Stimulated activated memory B cell treated with anti-CD40 and anti-IgM and Interleukin-4, amounts not matched to agents 10 μg/mL and 1 μg/mL and 100 μg/mL, for 72 hours (primary cell): ENCODE data around the gene ALKBH2.
A peak's percentile ranks its signal among the peaks of the same experiment; 100 is the strongest.

Experiments used
- ATAC-seq: fragments of 150-1000 bp; cut with Tn5 transposase; 2 replicates; pipeline ENCODE4 v1.10.0; 2021
- H3K27ac Mint-ChIP-seq: one replicate; pipeline ENCODE4 v1.8.0; 2022; ENCODE audit warnings: mild to moderate bottlenecking, mixed read lengths
- H3K27me3 Mint-ChIP-seq: one replicate; pipeline ENCODE4 v1.8.0; 2022; ENCODE audit warnings: mixed read lengths
- H3K36me3 Mint-ChIP-seq: one replicate; pipeline ENCODE4 v1.8.0; 2022; ENCODE audit warnings: mixed read lengths
- H3K4me1 Mint-ChIP-seq: one replicate; pipeline ENCODE4 v1.8.0; 2022; ENCODE audit warnings: mixed read lengths
- H3K4me3 Mint-ChIP-seq: one replicate; pipeline ENCODE4 v1.8.0; 2022; ENCODE audit warnings: mild to moderate bottlenecking, moderate library complexity, mixed read lengths
- H3K9me3 Mint-ChIP-seq: one replicate; pipeline ENCODE4 v1.8.0; 2022; ENCODE audit warnings: mixed read lengths

Gene ALKBH2

DNA sequence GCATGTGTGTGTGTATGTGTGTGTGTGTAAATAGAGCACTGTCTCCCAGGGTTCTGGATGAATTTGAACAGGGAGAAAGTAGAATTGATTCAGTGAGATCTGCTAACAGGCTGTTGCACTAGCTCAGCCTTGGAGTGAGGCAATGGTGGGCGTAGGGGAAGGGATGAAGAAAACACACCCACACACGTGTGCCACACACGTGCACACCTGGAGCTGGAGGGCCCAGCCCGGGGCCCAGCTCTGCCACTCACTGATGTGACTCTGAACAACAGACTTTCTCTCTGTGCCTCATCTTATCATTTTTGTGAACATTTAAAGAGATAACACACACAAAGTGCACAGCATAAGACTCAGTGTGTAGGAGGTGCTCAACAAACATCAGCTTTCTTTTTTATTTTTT lies 27.3 kb upstream of the ALKBH2 start:
- Mint-ChIP-seq H3K27ac (no peak overlapping the region), H3K4me3 (no peak overlapping the region), H3K4me1 (no peaks in the 10 kb centered on the region), H3K9me3 (no peaks in the 10 kb centered on the region), H3K27me3 (no peaks in the 10 kb centered on the region), H3K36me3 (no peaks in the 10 kb centered on the region)
- no peak for ATAC-seq

DNA sequence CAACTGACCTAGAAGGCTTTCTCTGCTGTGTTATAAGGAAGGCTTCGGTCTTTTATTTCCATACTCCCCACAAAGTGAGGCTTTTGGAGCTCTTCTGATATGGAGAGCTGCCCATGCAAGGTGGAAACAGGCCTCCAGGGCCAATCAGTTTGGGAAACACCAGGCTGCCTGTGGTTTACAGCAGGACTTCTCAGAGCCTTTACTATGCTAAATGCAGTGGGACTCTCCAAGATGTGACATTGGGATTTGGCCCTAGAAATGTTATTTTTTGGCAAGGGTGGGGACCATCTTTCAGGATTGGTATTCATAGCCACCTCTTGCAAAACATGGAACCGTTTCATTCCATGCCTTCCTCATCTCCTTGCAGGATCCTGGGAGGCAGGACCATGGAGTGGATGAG lies 26.8 kb upstream of the ALKBH2 start:
- Mint-ChIP-seq H3K27me3 (no peaks in the 10 kb centered on the region), H3K36me3 (no peaks in the 10 kb centered on the region), H3K4me1 (no peaks in the 10 kb centered on the region), H3K27ac (no peak overlapping the region), H3K4me3 (no peak overlapping the region), H3K9me3 (no peaks in the 10 kb centered on the region)
- ATAC-seq = no peak

DNA sequence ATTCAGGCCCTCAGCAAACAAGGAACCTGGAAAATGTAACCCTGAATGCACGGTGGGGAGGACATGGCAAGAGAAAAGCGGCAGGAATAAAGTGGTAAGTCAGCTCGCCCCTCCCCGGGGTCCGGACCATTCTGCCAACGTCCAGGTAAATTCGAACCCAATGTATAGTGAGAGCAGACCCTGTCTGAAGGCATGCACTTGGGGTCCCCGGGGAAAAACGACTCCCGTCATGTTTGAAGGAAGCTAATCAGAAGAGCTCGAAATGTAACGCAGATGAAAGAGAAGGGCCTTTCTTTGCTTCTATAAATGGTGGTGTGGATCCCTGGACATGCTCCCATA lies 23.3 kb upstream of the ALKBH2 start:
- Mint-ChIP-seq H3K9me3 (no peaks in the 10 kb centered on the region), H3K27ac (no peak overlapping the region), H3K36me3 (no peaks in the 10 kb centered on the region), H3K4me1 (no peaks in the 10 kb centered on the region), H3K4me3 (no peak overlapping the region), H3K27me3 (no peaks in the 10 kb centered on the region)
- no peak for ATAC-seq

DNA sequence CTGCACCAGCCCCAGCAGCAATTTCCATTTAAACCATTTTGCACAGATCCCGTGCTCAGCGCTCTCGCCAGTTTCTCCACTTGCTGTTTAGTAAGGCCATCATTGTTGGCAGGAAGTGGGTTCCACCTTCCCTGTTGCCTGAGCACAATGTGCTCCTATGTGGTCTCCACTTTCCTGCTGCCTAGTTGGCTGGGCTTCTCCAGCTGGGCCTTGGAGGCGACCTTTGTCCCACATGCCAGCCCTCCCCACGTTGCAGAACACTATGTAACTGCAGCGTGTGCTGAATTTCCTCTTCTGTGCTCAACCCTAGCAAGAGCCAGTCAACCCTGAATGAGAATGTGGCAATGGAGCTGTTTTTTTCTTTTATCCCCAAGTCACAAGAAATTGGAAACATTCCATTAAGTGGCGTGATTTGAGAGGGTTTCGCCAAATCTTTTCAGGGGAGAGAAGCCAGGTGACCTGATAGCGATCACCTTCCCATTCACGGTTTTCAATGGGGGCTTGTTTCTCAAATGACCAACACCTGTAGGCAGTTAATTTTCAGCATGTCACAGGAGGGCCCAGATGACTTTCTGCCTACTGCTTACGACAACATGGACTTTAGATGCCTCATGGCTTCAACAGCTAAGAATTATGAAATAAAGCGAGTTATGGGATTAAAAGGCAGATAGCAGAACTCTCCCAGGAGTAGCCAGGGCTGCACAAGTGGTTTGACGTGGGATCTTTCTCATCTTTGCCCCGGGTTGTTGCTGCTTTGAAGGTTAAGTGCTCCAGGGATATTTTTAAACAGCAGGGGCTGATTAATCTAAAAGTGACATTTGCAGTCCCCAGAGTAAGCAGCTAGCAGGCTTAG lies 22.7 kb upstream of the ALKBH2 start, which contains the start of gene ACACB:
TSS of gene ACACB (plus strand) at position 830 of the 853 bp plus-strand sequence. CDS start 22,819 bp downstream, outside the sequence.
- Mint-ChIP-seq H3K27me3 (no peaks in the 10 kb centered on the region), H3K4me1 (no peaks in the 10 kb centered on the region), H3K27ac (no peak within 1 kb of the TSS), H3K4me3 (no peak within 1 kb of the TSS), H3K36me3 (no peaks in the 10 kb centered on the region), H3K9me3 (no peaks in the 10 kb centered on the region)
- no peak for ATAC-seq

DNA sequence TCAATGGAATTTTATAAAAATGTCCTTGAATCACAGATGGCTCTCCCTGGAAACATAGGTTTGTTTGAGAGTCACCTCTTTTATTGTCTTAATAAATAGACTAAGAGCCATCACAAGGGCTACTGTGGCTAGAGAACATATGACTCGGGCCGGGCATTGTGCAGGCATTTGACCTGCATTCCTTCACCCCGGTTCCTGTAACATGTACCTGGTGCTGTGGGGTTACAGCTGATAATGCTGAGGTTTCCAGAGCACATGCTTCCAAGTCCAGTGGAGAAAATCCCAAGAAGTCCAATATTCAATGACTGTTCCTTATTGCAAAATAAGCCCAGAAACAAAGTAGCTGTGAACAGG lies 22.1 kb upstream of the ALKBH2 start:
- no peak overlapping the region for H3K4me3 Mint-ChIP-seq
- no peaks in the 10 kb centered on the region for H3K27me3 Mint-ChIP-seq
- no peak overlapping the region for H3K27ac Mint-ChIP-seq
- ATAC-seq = no peak
- no peaks in the 10 kb centered on the region for H3K9me3 Mint-ChIP-seq
- H3K36me3 Mint-ChIP-seq = no peaks in the 10 kb centered on the region
- H3K4me1 Mint-ChIP-seq = no peaks in the 10 kb centered on the region

DNA sequence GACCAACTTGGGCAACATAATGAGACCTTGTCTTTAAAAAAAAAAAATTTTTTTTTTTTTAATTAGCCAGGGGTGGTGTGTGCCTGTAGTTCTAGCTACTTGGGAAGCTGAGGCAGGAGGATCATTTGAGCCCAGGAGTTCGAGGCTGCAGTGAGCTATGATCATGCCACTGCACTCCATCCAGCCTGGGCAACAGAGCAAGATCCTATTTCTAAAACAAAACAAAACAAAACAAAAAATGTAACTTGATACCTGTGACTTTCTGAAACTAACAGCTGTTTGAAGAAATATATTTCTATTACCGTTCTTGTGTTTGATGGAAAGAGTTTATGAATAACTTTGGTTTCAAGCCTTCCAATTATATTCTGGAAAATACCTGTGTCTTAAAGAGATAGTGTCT lies 21.4 kb upstream of the ALKBH2 start:
- no peaks in the 10 kb centered on the region for H3K9me3 Mint-ChIP-seq
- no peaks in the 10 kb centered on the region for H3K36me3 Mint-ChIP-seq
- no peaks in the 10 kb centered on the region for H3K4me1 Mint-ChIP-seq
- H3K27ac Mint-ChIP-seq = no peak overlapping the region
- no peaks in the 10 kb centered on the region for H3K27me3 Mint-ChIP-seq
- no peak for ATAC-seq
- no peak overlapping the region for H3K4me3 Mint-ChIP-seq

DNA sequence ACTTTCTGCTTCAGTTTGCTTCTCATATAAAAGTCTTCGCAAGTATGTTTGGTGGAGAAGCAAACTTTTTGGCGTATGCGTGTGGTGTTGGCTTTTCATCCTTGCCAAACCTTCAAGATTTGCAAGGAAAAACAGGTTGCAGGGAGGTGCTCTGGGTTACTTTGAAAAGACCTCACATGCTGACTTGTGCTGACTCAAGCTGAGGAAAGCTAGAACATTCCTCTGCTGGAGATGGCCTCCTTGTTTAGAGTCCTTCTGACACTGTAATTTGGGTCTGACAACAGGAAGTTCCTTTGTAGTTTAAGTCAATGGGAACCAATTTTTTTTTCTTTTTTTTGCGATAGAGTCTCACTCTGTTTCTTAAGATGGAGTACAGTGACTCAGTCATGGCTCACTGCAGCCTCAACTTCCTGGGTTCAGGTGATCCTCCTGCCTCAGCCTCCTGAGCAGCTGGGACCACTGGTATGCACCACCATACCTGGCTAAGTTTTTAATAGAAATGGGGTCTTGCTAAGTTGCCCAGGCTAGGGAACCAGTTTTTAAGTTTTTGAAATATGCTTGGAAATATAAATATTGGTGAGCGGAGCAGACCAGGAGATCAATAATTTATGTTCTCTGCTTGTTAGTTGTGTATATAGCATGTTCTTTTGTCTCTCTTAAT lies 20.5 kb upstream of the ALKBH2 start:
- H3K36me3 Mint-ChIP-seq = no peaks in the 10 kb centered on the region
- H3K9me3 Mint-ChIP-seq = no peaks in the 10 kb centered on the region
- no peaks in the 10 kb centered on the region for H3K4me1 Mint-ChIP-seq
- H3K27ac Mint-ChIP-seq = no peak overlapping the region
- no peak for ATAC-seq
- no peak overlapping the region for H3K4me3 Mint-ChIP-seq
- no peaks in the 10 kb centered on the region for H3K27me3 Mint-ChIP-seq

DNA sequence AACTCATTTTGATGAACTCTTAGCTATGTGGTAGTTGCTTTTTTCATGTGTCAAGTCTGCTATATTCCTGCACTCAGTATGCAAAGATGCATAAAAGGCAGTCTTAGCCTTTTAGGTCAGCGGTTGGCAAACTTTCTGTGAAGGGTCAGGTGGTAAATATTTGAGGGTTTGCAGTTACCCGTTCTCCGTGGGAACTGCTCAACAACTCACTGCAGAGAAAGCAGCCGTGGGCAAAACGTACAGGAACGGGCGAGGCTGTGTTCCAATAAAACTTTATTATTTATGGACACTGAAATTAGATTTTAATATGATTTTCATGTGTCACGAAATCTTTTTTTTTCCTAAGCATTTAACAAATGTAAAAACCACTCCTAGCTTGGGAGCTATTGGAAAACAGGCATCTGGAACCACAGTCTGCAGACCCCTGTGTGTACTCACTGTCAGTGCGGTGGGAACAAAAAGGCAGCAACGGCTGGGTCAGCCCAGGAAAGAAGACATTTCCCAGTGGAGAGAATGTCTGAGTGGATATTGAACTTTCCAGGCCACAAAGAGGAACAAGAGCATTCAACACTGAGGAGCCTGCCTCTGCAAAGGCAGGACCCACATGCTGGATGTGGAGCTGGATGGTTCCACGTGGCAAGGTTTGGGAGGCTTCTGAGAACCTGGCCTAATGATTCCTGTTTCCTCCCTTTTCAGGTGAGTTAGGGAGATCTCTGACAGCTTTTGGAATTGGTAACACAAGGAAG lies 19.6 kb upstream of the ALKBH2 start:
- Mint-ChIP-seq H3K27ac (no peak overlapping the region), H3K27me3 (no peaks in the 10 kb centered on the region), H3K4me1 (no peaks in the 10 kb centered on the region), H3K9me3 (no peaks in the 10 kb centered on the region), H3K4me3 (no peak overlapping the region), H3K36me3 (peaks cover 4% of the 10 kb centered on the region)
- ATAC-seq = no peak

DNA sequence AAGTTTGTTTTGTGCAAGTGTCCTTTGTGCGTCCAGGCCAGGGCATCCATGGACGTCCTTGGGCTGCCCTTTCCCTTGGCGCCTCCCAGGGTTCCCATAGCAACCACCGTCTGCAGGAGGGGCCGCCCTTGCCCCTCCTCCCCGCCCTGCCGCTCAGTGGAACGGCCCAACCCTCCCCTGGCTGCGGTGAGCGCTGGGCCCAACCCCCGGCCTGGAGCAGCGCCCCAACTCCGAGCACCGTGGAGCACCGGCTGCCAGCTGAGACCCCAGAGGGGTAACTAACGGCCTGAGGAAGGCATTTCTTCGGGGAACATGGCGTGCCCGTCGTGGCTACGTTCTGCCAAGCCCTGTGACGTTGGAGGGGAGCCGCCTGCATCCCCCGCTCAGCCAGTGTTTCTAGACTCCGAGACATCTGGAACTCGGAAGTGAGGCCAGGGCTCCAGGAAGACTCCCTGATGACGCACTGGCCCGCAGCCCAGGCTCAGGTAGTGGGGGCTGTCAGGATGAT lies 17.8 kb upstream of the ALKBH2 start:
- no peaks in the 10 kb centered on the region for H3K27me3 Mint-ChIP-seq
- no peaks in the 10 kb centered on the region for H3K9me3 Mint-ChIP-seq
- peak overlapping the region; percentile 51 for H3K27ac Mint-ChIP-seq
- no peaks in the 10 kb centered on the region for H3K4me1 Mint-ChIP-seq
- ATAC-seq = peak; percentile 88
- H3K36me3 Mint-ChIP-seq = peaks cover 10% of the 10 kb centered on the region
- peak overlapping the region; percentile 80 for H3K4me3 Mint-ChIP-seq

DNA sequence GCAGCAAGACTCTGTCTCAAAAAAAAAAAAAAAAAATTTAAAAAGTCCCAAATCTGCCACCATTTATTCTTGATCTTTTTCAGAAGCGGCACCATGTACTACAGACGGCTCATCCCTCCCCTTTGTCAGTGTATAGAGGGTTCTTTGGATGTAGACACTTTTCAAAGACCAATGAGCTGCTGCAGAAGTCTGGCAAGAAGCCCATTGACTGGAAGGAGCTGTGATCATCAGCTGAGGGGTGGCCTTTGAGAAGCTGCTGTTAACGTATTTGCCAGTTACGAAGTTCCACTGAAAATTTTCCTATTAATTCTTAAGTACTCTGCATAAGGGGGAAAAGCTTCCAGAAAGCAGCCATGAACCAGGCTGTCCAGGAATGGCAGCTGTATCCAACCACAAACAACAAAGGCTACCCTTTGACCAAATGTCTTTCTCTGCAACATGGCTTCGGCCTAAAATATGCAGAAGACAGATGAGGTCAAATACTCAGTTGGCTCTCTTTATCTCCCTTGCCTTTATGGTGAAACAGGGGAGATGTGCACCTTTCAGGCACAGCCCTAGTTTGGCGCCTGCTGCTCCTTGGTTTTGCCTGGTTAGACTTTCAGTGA lies 16.6 kb upstream of the ALKBH2 start:
- Mint-ChIP-seq H3K4me1 (no peaks in the 10 kb centered on the region), H3K27me3 (no peaks in the 10 kb centered on the region), H3K4me3 (no peak overlapping the region), H3K27ac (no peak overlapping the region), H3K9me3 (no peaks in the 10 kb centered on the region), H3K36me3 (peaks cover 19% of the 10 kb centered on the region)
- no peak for ATAC-seq

DNA sequence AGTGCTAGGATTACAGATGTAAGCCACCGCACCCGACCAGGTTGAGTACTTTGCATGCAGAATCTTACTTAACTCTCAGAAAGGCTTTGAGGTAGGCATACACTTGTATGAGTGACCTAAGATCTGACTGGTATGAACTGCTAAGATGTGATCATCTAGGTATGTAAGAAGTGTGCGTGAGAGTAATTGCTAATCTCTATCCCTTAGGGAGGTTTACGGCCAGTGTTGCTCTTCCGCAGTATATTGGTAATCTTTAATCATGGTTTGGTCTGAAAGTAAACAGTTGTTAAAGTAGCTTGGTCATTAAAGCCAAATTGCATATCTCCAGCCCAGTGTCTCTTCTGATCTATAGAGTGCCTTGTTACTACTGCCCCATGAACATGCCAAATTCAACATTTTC lies 11.9 kb upstream of the ALKBH2 start:
- Mint-ChIP-seq H3K4me1 (peaks cover 5% of the 10 kb centered on the region), H3K27me3 (no peaks in the 10 kb centered on the region), H3K36me3 (peaks cover 32% of the 10 kb centered on the region), H3K9me3 (no peaks in the 10 kb centered on the region), H3K27ac (no peak overlapping the region), H3K4me3 (no peak overlapping the region)
- no peak for ATAC-seq

DNA sequence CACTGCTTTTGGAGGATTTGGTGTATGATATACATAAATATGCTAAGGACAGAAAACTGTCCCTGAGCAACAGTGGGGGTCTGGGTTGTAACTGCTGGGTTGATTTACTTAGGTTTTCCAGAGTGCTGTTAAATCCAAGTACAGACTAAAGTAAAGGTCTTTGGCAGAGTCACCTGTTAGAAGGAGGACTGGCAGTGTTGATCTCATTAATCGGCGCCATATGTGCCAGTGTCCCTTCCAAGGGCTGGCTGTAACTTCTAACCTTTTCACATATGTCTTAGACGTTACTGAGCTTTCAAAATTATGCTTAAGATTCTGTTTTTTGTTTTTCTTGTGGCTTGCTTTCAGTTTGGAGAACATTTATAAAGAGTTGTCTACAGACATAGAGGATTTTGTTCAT lies 9.2 kb upstream of the ALKBH2 start:
- Mint-ChIP-seq H3K27ac (no peak overlapping the region), H3K4me1 (peaks cover 27% of the 10 kb centered on the region), H3K4me3 (no peak overlapping the region), H3K9me3 (no peaks in the 10 kb centered on the region), H3K27me3 (no peaks in the 10 kb centered on the region), H3K36me3 (peaks cover 25% of the 10 kb centered on the region)
- ATAC-seq = no peak

DNA sequence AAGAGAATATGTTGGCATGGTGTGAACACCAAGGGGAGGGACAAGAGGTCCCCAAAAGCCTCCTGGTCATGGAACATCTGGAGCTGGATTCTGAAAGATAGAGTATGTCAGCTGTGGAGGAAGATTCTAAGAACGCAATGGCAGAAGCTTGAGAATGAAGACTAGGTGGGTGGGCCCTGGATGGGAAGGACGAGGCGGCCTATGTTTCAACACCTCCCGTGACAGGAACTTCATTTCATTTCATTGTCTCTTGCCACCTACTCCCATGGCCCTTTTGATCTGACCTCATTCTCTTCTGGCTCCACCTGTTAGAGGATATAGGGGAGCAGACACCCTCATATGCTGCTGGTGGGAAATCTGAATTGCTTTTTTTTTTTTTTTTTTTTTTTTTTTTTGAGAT lies 7.5 kb upstream of the ALKBH2 start:
- ATAC-seq = no peak
- Mint-ChIP-seq H3K36me3 (peaks cover 18% of the 10 kb centered on the region), H3K27ac (no peak overlapping the region), H3K9me3 (no peaks in the 10 kb centered on the region), H3K4me3 (no peak overlapping the region), H3K27me3 (no peaks in the 10 kb centered on the region), H3K4me1 (peaks cover 27% of the 10 kb centered on the region)

DNA sequence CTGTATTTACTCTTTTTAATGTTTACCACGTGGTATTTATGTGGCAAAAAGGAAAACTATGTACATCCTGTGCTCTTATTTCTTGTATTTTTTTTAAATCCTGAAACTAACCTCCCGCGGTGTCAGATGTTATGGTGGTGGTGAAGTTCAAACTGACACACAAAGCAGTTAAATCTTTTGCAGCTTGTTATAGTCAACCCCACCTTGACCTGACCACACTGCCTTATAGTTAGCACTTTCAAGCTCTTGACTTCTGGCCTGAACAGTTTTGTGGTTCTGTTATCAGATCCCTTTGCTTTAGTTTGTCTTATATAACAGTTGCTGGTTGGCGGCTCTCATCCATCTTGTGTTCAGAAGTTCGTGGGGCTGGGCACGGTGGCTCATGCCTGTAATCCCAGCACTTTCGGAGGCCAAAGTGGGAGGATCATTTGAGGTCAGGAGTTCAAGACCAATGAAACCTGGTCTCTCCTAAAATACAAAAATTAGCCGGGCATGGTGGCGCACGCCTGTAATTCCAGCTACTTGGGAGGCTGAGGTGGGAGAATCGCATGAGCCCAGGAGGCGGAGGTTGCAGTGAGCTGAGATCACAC lies 6.3 kb upstream of the ALKBH2 start:
- no peak overlapping the region for H3K4me3 Mint-ChIP-seq
- H3K36me3 Mint-ChIP-seq = peaks cover 10% of the 10 kb centered on the region
- H3K9me3 Mint-ChIP-seq = no peaks in the 10 kb centered on the region
- H3K27me3 Mint-ChIP-seq = no peaks in the 10 kb centered on the region
- no peak for ATAC-seq
- H3K4me1 Mint-ChIP-seq = peaks cover 27% of the 10 kb centered on the region
- peak overlapping the region; percentile 45 for H3K27ac Mint-ChIP-seq

DNA sequence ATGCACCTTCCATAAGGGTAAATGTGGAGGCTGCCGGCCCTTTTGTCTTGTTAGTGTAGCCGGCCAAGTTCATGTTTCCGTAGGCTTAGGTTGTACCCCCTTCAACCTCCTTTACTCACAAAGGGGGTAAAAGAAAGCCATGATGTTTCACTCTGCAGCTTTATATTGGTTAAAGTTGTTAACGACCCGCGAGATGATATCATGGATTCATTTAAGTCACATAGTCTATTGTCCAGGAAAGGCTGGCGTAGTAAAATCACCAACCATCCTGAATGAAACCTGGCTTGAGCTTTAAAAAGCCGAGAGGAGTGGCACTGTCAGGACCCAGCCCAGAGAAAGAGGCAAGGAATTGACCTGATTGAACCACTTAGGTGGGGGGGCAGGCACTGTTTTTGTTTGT lies 5.4 kb upstream of the ALKBH2 start:
- peak overlapping the region; percentile 83 for H3K4me3 Mint-ChIP-seq
- ATAC-seq = no peak

More for the DNA sequence above, 5.4 kb upstream of the ALKBH2 start:
- Mint-ChIP-seq H3K4me1 (peaks cover 30% of the 10 kb centered on the region), H3K36me3 (peaks cover 5% of the 10 kb centered on the region), H3K27ac (peak overlapping the region; percentile 45), H3K27me3 (no peaks in the 10 kb centered on the region), H3K9me3 (no peaks in the 10 kb centered on the region)
